Femur (tissue), 1 donor: Measurements from ENCODE around the gene PTPRJ.
A peak's percentile ranks its signal among the peaks of the same experiment; 100 is the strongest.
"Not testable (repeated sequence)": the region's sequence is repeated elsewhere in the genome, so short reads cannot be mapped to it uniquely, and the experiment has no call there.

ENCODE experiments used
- DNase-seq: peaks from one replicate; pipeline ENCODE4 v3.0.0-alpha.2; 2017

PTPRJ gene

GRCh38 chr11:47980088-47980906, at the start of gene PTPRJ:
Gene PTPRJ (plus strand): TSS chr11:47980559. CDS start chr11:47980913, 354 bp downstream.
- peak; percentile 70 for DNase-seq

- no peak for DNase-seq
Observed at GRCh38 chr11:47932544-47932943, 47.8 kb upstream of the PTPRJ start.

GRCh38 chr11:47933797-47934196, 46.6 kb upstream of the PTPRJ start:
- not testable (repeated sequence) for DNase-seq

GRCh38 chr11:47938791-47939560, 41.4 kb upstream of the PTPRJ start:
- no peak for DNase-seq

GRCh38 chr11:47940904-47941649, 39.3 kb upstream of the PTPRJ start:
- no peak for DNase-seq

- no peak for DNase-seq
Observed at GRCh38 chr11:47941907-47942558, 38.3 kb upstream of the PTPRJ start.

GRCh38 chr11:47943721-47944586, 36.4 kb upstream of the PTPRJ start:
- DNase-seq: no peak

GRCh38 chr11:47944632-47945031, 35.7 kb upstream of the PTPRJ start:
- no peak for DNase-seq

- peak; percentile 65 for DNase-seq
Observed at GRCh38 chr11:47946682-47947559, 33.4 kb upstream of the PTPRJ start.

GRCh38 chr11:47948137-47948536, 32.2 kb upstream of the PTPRJ start:
- no peak for DNase-seq

GRCh38 chr11:47949001-47949675, 31.2 kb upstream of the PTPRJ start:
- DNase-seq: not testable (repeated sequence)

- peak; percentile 51 for DNase-seq
Observed at GRCh38 chr11:47950396-47950795, 30.0 kb upstream of the PTPRJ start.

GRCh38 chr11:47951504-47951903, 28.9 kb upstream of the PTPRJ start:
- not testable (repeated sequence) for DNase-seq

GRCh38 chr11:47955061-47955755, 25.2 kb upstream of the PTPRJ start:
- DNase-seq: no peak

GRCh38 chr11:47960015-47960414, 20.3 kb upstream of the PTPRJ start:
- no peak for DNase-seq

- DNase-seq: no peak
Observed at GRCh38 chr11:47961383-47961782, 19.0 kb upstream of the PTPRJ start.

- no peak for DNase-seq
Observed at GRCh38 chr11:47964546-47964945, 15.8 kb upstream of the PTPRJ start.

- no peak for DNase-seq
Observed at GRCh38 chr11:47967577-47968525, 12.5 kb upstream of the PTPRJ start.
